Renal pelvis (tissue), 4 donors: ENCODE results near the gene MLEC. TPM values are rescaled to one million over a fixed set of nuclear protein-coding genes. Genes with fewer than 3 reads are reported as not detected.

Experiments used
- DNase-seq: peaks from one replicate; pipeline ENCODE4 v3.0.0-alpha.2; 2013
- polyA plus RNA-seq, 3 donors: library from polyadenylated mRNA; unstranded; fragments of 120-200 nt; gene quantifications; one replicate each; pipeline ENCODE4 v1.2.1, GENCODE V29; 2013; ENCODE audit not compliant: insufficient read length in 3 of 3

The MLEC gene
- polyA plus RNA-seq, 3 donors, result 142 to 207 (median 176) TPM

- no peak for DNase-seq
These were observed 52.2 kb downstream of the MLEC start for GRCh38 chr12:120739031-120739762.

- DNase-seq, result no peak
These were observed 53.1 kb downstream of the MLEC start for GRCh38 chr12:120739821-120740613.

GRCh38 chr12:120740871-120741270, 53.9 kb downstream of the MLEC start:
- DNase-seq, result no peak

- DNase-seq, result no peak
These were observed 54.8 kb downstream of the MLEC start for GRCh38 chr12:120741476-120742421.

GRCh38 chr12:120744922-120745493, 58.1 kb downstream of the MLEC start:
- DNase-seq, result no peak

GRCh38 chr12:120748242-120748641, 61.3 kb downstream of the MLEC start:
- no peak for DNase-seq

- DNase-seq, result no peak
These were observed 62.3 kb downstream of the MLEC start for GRCh38 chr12:120749256-120749655.

GRCh38 chr12:120750806-120751205, 63.9 kb downstream of the MLEC start:
- no peak for DNase-seq

GRCh38 chr12:120751389-120751788, 64.4 kb downstream of the MLEC start:
- no peak for DNase-seq

Other genes starting within 250 kb of the MLEC start
- 100 to 1,000 TPM; 307 to 370 (median 333) TPM for gene COX6A1, start 249.0 kb upstream of the MLEC start, polyA plus RNA-seq
- gene TRIAP1, start 240.8 kb upstream of the MLEC start, polyA plus RNA-seq, result 10 to 100 TPM; 37.1 to 43.4 (median 41.3) TPM
- gene GATC, start 240.7 kb upstream of the MLEC start, polyA plus RNA-seq, result 10 to 100 TPM; 29.8 to 43.3 (median 41.9) TPM
- 100 to 1,000 TPM; 243 to 256 (median 244) TPM for gene SRSF9, start 217.4 kb upstream of the MLEC start, polyA plus RNA-seq
- 100 to 1,000 TPM; 451 to 563 (median 460) TPM for gene DYNLL1, start 191.0 kb upstream of the MLEC start, polyA plus RNA-seq
- gene COQ5, start 158.0 kb upstream of the MLEC start, polyA plus RNA-seq, result 10 to 100 TPM; 56.3 to 65.6 (median 61.7) TPM
- gene RNF10, start 152.8 kb upstream of the MLEC start, polyA plus RNA-seq, result 100 to 1,000 TPM; 188 to 227 (median 198) TPM
- gene POP5, start 105.7 kb upstream of the MLEC start, polyA plus RNA-seq, result 10 to 100 TPM; 45.9 to 65.4 (median 54.5) TPM
- 1 to 10 TPM; 4.7 to 6.6 (median 5.4) TPM for gene CABP1, start 46.5 kb upstream of the MLEC start, polyA plus RNA-seq
- 10 to 100 TPM; 76.5 to 85.0 (median 77.1) TPM for gene UNC119B, start 23.3 kb downstream of the MLEC start, polyA plus RNA-seq
- 10 to 100 TPM; 24.7 to 26.9 (median 25.5) TPM for gene ACADS, start 38.7 kb downstream of the MLEC start, polyA plus RNA-seq
- 10 to 100 TPM; 79.8 to 87.8 (median 84.0) TPM for gene SPPL3, start 217.2 kb downstream of the MLEC start, polyA plus RNA-seq